Trophoblast cell (in vitro differentiated cells and primary cell): ENCODE measurements around the gene INTS6L. TPM values are rescaled to one million over a fixed set of nuclear protein-coding genes. Genes with fewer than 3 reads are reported as not detected.

Experiments used
- DNase-seq, 2 donors: peaks; one replicate each; pipeline ENCODE4 v3.0.0-alpha.2; 2016
- H2AFZ ChIP-seq: 2 replicates; pipeline ENCODE4 v1.6.1; 2013; ENCODE audit warnings: low read length, moderate library complexity, mild to moderate bottlenecking; ENCODE audit not compliant: insufficient read depth, poor library complexity
- H2AK5ac ChIP-seq: 2 replicates; pipeline ENCODE4 v1.6.1; 2013; ENCODE audit warnings: mild to moderate bottlenecking, low read length
- H2BK120ac ChIP-seq: 2 replicates; pipeline ENCODE4 v1.6.1; 2013; ENCODE audit warnings: low read length, mild to moderate bottlenecking, moderate library complexity; ENCODE audit not compliant: insufficient read depth, poor library complexity
- H2BK12ac ChIP-seq: 2 replicates; pipeline ENCODE4 v1.6.1; 2013; ENCODE audit warnings: mild to moderate bottlenecking, low read length, moderate library complexity
- H2BK5ac ChIP-seq: 2 replicates; pipeline ENCODE4 v1.6.1; 2013; ENCODE audit warnings: low read length, low read depth, moderate library complexity, mild to moderate bottlenecking; ENCODE audit not compliant: poor library complexity
- H3K14ac ChIP-seq: 2 replicates; pipeline ENCODE4 v1.6.1; 2013; ENCODE audit warnings: mild to moderate bottlenecking, low read length
- H3K18ac ChIP-seq: 2 replicates; pipeline ENCODE4 v1.6.1; 2013; ENCODE audit warnings: mild to moderate bottlenecking, low read length
- H3K23ac ChIP-seq: 2 replicates; pipeline ENCODE4 v1.6.1; 2013; ENCODE audit warnings: low read length
- H3K27ac ChIP-seq: 2 replicates; pipeline ENCODE4 v1.5.1; 2013; ENCODE audit warnings: low read depth, mild to moderate bottlenecking, inconsistent platforms, low read length, moderate library complexity
- H3K27me3 ChIP-seq: 2 replicates; pipeline ENCODE4 v1.6.1; 2013; ENCODE audit warnings: inconsistent platforms, mild to moderate bottlenecking, low read length, moderate library complexity; ENCODE audit not compliant: insufficient read depth
- H3K36me3 ChIP-seq, 2 experiments: 1 replicate in 1 of 2; 2 replicates in 1 of 2; pipeline ENCODE4 v1.6.1; 2013; ENCODE audit warnings: low read length in 2 of 2, mild to moderate bottlenecking in 2 of 2, moderate library complexity in 1 of 2; ENCODE audit not compliant: insufficient read depth in 2 of 2, control insufficient read depth in 1 of 2
- H3K4ac ChIP-seq: 2 replicates; pipeline ENCODE4 v1.6.1; 2013; ENCODE audit warnings: low read depth, mild to moderate bottlenecking, low read length, moderate library complexity
- H3K4me1 ChIP-seq, 2 experiments: 1 replicate in 1 of 2; 2 replicates in 1 of 2; pipeline ENCODE4 v1.6.1; 2013; ENCODE audit warnings: low read length in 2 of 2, mild to moderate bottlenecking in 2 of 2, moderate library complexity in 1 of 2; ENCODE audit not compliant: insufficient read depth in 2 of 2, control insufficient read depth in 1 of 2
- H3K4me2 ChIP-seq: 2 replicates; pipeline ENCODE4 v1.6.1; 2013; ENCODE audit warnings: inconsistent platforms, mild to moderate bottlenecking, low read length, moderate library complexity
- H3K4me3 ChIP-seq: 2 replicates; pipeline ENCODE4 v1.5.1; 2013; ENCODE audit warnings: mild to moderate bottlenecking, low read depth, low read length, inconsistent platforms
- H3K79me1 ChIP-seq: one replicate; pipeline ENCODE4 v1.6.1; 2013; ENCODE audit warnings: low read length
- H3K79me2 ChIP-seq: 2 replicates; pipeline ENCODE4 v1.6.1; 2013; ENCODE audit warnings: low read length, mild to moderate bottlenecking; ENCODE audit not compliant: control insufficient read depth, insufficient read depth, poor library complexity
- H3K9ac ChIP-seq: 2 replicates; pipeline ENCODE4 v1.6.1; 2013; ENCODE audit warnings: mild to moderate bottlenecking, low read length
- H3K9me3 ChIP-seq: 2 replicates; pipeline ENCODE4 v1.6.1; 2013; ENCODE audit warnings: low read depth, mild to moderate bottlenecking, control low read depth, inconsistent platforms, low read length; ENCODE audit not compliant: insufficient read depth
- H4K12ac ChIP-seq: 2 replicates; pipeline ENCODE4 v1.6.1; 2013; ENCODE audit warnings: low read depth, mild to moderate bottlenecking, low read length, moderate library complexity
- H4K8ac ChIP-seq: 2 replicates; pipeline ENCODE4 v1.6.1; 2013; ENCODE audit warnings: low read depth, mild to moderate bottlenecking, low read length, moderate library complexity
- H4K91ac ChIP-seq: one replicate; pipeline ENCODE4 v1.6.1; 2013; ENCODE audit warnings: low read depth, mild to moderate bottlenecking, low read length, moderate library complexity
- WGBS: extraction: QIAGEN DNeasy Blood & Tissue Kit; methylation state at CpG from one replicate; pipeline ENCODE4 v1.1.7; 2013; ENCODE audit warnings: missing lambda C conversion rate; ENCODE audit not compliant: insufficient read length, insufficient coverage; ENCODE audit errors: extremely low coverage; 5-methylcytosine and 5-hydroxymethylcytosine counted together
- polyA plus RNA-seq: library from polyadenylated mRNA; stranded (reverse); fragments of 200-250 nt; gene quantifications from 2 replicates; pipeline ENCODE4 v1.2.3, GENCODE V29; 2013

Gene INTS6L, protein sequence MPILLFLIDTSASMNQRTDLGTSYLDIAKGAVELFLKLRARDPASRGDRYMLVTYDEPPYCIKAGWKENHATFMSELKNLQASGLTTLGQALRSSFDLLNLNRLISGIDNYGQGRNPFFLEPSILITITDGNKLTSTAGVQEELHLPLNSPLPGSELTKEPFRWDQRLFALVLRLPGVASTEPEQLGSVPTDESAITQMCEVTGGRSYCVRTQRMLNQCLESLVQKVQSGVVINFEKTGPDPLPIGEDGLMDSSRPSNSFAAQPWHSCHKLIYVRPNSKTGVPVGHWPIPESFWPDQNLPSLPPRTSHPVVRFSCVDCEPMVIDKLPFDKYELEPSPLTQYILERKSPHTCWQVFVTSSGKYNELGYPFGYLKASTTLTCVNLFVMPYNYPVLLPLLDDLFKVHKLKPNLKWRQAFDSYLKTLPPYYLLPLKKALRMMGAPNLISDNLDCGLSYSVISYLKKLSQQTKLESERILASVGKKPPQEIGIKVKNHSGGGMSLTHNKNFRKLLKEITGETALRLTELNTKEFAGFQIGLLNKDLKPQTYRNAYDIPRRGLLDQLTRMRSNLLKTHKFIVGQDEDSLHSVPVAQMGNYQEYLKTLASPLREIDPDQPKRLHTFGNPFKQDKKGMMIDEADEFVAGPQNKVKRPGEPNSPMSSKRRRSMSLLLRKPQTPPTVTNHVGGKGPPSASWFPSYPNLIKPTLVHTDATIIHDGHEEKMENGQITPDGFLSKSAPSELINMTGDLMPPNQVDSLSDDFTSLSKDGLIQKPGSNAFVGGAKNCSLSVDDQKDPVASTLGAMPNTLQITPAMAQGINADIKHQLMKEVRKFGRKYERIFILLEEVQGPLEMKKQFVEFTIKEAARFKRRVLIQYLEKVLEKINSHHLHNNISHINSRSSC
- 4.4 and 4.9 TPM in 2 replicates for polyA plus RNA-seq

DNA sequence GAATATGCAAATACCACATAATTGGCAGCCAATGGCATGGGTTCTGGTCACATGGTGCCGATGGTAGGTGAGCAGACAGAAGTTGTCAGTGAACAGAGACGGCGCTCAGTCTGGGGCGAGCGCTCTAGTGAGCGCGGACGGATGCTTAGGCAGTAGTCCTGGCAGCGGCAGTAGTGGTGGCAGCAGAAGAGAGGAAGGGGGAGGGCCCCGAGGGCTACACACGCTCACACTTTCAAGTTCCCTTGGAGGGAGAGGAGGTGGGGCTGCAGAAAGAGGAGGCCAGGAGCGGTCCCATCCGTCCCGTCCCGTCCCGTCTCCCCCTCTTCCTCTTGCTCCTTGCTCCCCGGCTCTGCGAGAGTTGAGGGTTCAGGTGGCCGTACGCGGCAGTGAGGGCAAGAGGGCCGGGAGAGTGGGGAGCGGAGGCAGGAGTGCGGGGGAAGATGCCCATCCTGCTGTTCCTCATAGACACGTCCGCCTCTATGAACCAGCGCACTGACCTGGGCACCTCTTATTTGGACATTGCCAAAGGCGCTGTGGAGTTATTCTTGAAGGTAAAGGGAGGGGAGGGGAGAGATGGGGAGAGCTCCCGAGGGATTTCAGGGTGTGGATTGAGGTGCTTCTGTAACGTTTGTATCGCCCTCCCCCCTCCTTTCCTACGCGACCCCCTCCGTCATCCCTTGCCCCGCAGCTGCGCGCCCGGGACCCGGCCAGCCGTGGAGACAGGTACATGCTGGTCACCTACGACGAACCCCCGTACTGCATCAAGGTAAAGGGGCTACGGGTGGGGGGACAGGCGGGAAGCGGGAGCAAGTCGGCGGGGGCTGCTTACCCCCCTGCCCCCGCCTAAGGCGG, at the start of gene INTS6L:
TSS of gene INTS6L (plus strand) at position 108 of the 852 bp plus-strand sequence. CDS start at position 441, 333 bp downstream.
- Histone ChIP-seq H3K9ac (peak within 1 kb of the TSS; percentile 74), H4K12ac (peak within 1 kb of the TSS; percentile 87), H3K18ac (peak within 1 kb of the TSS; percentile 93), H3K4me3 (peak within 1 kb of the TSS; percentile 80), H3K79me1 (peaks cover 12% of the 10 kb centered on the region), H3K4ac (peak within 1 kb of the TSS; percentile 36), H3K23ac (no peak within 1 kb of the TSS), H3K4me2 (peak within 1 kb of the TSS; percentile 91), H3K27ac (peak within 1 kb of the TSS; percentile 79), H2BK5ac (peak within 1 kb of the TSS; percentile 68), H2AFZ (peak within 1 kb of the TSS; percentile 78), H3K27me3 (no peaks in the 10 kb centered on the region), H3K9me3 (no peaks in the 10 kb centered on the region), H4K91ac (peak within 1 kb of the TSS; percentile 77), H3K79me2 (peaks cover 5% of the 10 kb centered on the region), H3K36me3 (no peaks in the 10 kb centered on the region), H3K4me1 (no peaks in the 10 kb centered on the region), H2BK12ac (peak within 1 kb of the TSS; percentile 44), H3K14ac (peak within 1 kb of the TSS; percentile 73), H2BK120ac (peak within 1 kb of the TSS; percentile 72), H2AK5ac (no peak within 1 kb of the TSS), H4K8ac (peak within 1 kb of the TSS; percentile 80)
- WGBS = no CpG with 5 or more reads among the region's 50 CpGs
- DNase-seq = peak; percentile 59 to 65

DNA sequence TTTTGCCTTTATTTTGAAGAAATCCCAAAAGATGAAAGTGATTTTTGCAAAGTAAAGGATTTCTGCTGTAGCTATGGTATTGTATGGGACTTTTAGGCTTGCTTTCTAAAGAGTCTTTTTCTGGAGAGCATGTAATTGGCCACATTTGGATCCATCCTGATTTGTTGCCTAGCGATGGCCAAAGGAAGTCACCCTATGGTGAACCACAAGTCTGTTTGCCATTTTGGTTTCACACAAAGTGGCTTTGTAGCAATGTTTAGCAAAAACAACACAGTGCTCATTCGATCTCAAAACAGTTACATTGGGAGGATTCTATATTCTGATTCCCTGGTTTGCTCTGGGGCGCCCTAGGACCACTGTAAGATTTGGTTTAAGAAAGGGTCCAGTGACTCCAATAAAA, 44.1 kb upstream of the INTS6L start:
- H3K4me2 ChIP-seq = no peak overlapping the region
- H3K4me3 ChIP-seq = no peak overlapping the region
- H4K91ac ChIP-seq = no peak overlapping the region
- H3K27me3 ChIP-seq = no peaks in the 10 kb centered on the region
- no peak overlapping the region for H2AFZ ChIP-seq
- H2AK5ac ChIP-seq = no peak overlapping the region
- H4K12ac ChIP-seq = no peak overlapping the region
- H3K4ac ChIP-seq = no peak overlapping the region
- H2BK12ac ChIP-seq = no peak overlapping the region
- H3K23ac ChIP-seq = no peak overlapping the region
- no peak overlapping the region for H4K8ac ChIP-seq
- no peaks in the 10 kb centered on the region for H3K79me2 ChIP-seq
- no peak overlapping the region for H3K27ac ChIP-seq
- no peak overlapping the region for H3K14ac ChIP-seq
- no CpG with 5 or more reads among the region's 3 CpGs for WGBS
- no peak for DNase-seq
- no peaks in the 10 kb centered on the region for H3K9me3 ChIP-seq
- H3K36me3 ChIP-seq = no peaks in the 10 kb centered on the region
- H3K18ac ChIP-seq = no peak overlapping the region
- H2BK120ac ChIP-seq = no peak overlapping the region
- no peak overlapping the region for H2BK5ac ChIP-seq
- no peaks in the 10 kb centered on the region for H3K79me1 ChIP-seq
- no peaks in the 10 kb centered on the region for H3K4me1 ChIP-seq
- H3K9ac ChIP-seq = no peak overlapping the region

DNA sequence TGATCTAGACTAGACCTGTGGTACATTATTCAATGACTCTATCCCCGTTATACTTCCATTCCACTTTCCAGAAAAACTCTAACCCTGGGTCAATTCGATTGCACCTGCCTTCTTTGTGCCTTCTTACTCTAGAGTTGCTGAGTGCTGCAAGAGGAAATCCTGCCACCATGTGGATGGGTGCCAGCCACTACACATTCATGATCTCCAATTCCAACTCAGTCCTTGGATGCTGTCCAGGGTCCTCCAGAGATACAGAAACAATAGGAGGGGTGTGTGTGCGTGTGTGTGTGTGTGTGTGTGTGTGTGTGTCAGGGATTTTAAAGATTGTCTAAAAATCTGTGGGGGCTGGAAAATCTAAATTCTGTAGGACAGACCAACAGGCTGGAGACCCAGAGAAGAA, 42.9 kb upstream of the INTS6L start:
- Histone ChIP-seq H3K79me2 (no peaks in the 10 kb centered on the region), H2AK5ac (no peak overlapping the region), H3K4ac (no peak overlapping the region), H3K4me2 (no peak overlapping the region), H2BK12ac (no peak overlapping the region), H3K27ac (no peak overlapping the region), H3K23ac (no peak overlapping the region), H3K4me1 (no peaks in the 10 kb centered on the region), H3K14ac (no peak overlapping the region), H4K8ac (no peak overlapping the region), H4K91ac (no peak overlapping the region), H4K12ac (no peak overlapping the region), H3K9me3 (no peaks in the 10 kb centered on the region), H3K4me3 (no peak overlapping the region), H3K18ac (no peak overlapping the region), H3K9ac (no peak overlapping the region), H3K79me1 (no peaks in the 10 kb centered on the region), H2BK120ac (no peak overlapping the region), H2AFZ (no peak overlapping the region), H3K27me3 (no peaks in the 10 kb centered on the region), H2BK5ac (no peak overlapping the region), H3K36me3 (no peaks in the 10 kb centered on the region)
- peak; percentile 4 to 37 for DNase-seq
- no CpG with 5 or more reads among the region's 3 CpGs for WGBS

DNA sequence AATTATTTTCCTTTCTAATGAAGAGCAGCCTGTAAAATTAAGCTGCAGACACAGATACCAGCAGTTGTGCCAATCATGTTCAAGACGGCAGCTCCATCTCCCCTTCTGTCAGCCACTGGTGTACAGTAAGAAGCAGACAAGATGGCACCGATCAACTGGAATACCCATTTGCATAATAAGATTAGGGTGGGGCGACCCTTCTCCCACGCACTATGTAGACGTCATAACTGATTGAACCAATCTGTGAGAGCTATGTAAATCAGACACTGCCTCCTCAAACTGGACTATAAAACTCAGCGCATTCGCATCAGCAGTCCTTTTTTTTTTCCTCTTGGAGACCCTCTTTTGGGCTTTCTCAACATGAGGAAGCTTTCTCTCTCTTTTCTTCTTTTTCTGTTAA, 40.4 kb upstream of the INTS6L start:
- Histone ChIP-seq H3K18ac (no peak overlapping the region), H3K9ac (no peak overlapping the region), H3K4ac (no peak overlapping the region), H3K79me1 (no peaks in the 10 kb centered on the region), H2AK5ac (no peak overlapping the region), H4K8ac (no peak overlapping the region), H3K4me1 (no peaks in the 10 kb centered on the region), H2BK5ac (no peak overlapping the region), H3K4me3 (no peak overlapping the region), H3K36me3 (no peaks in the 10 kb centered on the region), H4K12ac (no peak overlapping the region), H4K91ac (no peak overlapping the region), H3K9me3 (no peaks in the 10 kb centered on the region), H3K23ac (no peak overlapping the region), H3K79me2 (no peaks in the 10 kb centered on the region), H3K4me2 (no peak overlapping the region), H3K27ac (no peak overlapping the region), H3K14ac (no peak overlapping the region), H2AFZ (no peak overlapping the region), H2BK120ac (no peak overlapping the region), H3K27me3 (no peaks in the 10 kb centered on the region), H2BK12ac (no peak overlapping the region)
- WGBS = no CpG with 5 or more reads among the region's 7 CpGs
- DNase-seq = no peak
